H9 (cell line): Measurements from ENCODE around the gene SLC9A9. TPM values are rescaled to one million over a fixed set of nuclear protein-coding genes. Genes with fewer than 3 reads are reported as not detected.

ENCODE experiments used
- DNase-seq: peaks from one replicate; pipeline ENCODE4 v3.0.0-alpha.2; 2017
- H2AFZ ChIP-seq: one replicate; pipeline ENCODE4 v1.6.1; 2013; ENCODE audit warnings: mild to moderate bottlenecking, low read length, control low read depth, moderate library complexity
- H2AK5ac ChIP-seq: 2 replicates; pipeline ENCODE4 v1.6.1; 2013; ENCODE audit warnings: low read length, control low read depth, mixed read lengths; ENCODE audit not compliant: insufficient read length
- H2BK120ac ChIP-seq: one replicate; pipeline ENCODE4 v1.6.1; 2013; ENCODE audit warnings: low read depth, mild to moderate bottlenecking, low read length, control low read depth, inconsistent platforms; ENCODE audit not compliant: poor library complexity, severe bottlenecking
- H2BK12ac ChIP-seq: 2 replicates; pipeline ENCODE4 v1.6.1; 2013; ENCODE audit warnings: low read length, control low read depth, mixed read lengths, low read depth; ENCODE audit not compliant: insufficient read length
- H2BK15ac ChIP-seq: 2 replicates; pipeline ENCODE4 v1.6.1; 2013; ENCODE audit warnings: low read depth, low read length, control low read depth
- H2BK20ac ChIP-seq: one replicate; pipeline ENCODE4 v1.6.1; 2013; ENCODE audit warnings: low read depth, mild to moderate bottlenecking, low read length, control low read depth, inconsistent platforms; ENCODE audit not compliant: poor library complexity, severe bottlenecking
- H2BK5ac ChIP-seq: 2 replicates; pipeline ENCODE4 v1.6.1; 2013; ENCODE audit warnings: low read length, control low read depth, mixed read lengths; ENCODE audit not compliant: insufficient read length
- H3K14ac ChIP-seq: 2 replicates; pipeline ENCODE4 v1.6.1; 2013; ENCODE audit warnings: low read length, control low read depth; ENCODE audit not compliant: insufficient read depth
- H3K18ac ChIP-seq: 2 replicates; pipeline ENCODE4 v1.6.1; 2013; ENCODE audit warnings: low read depth, mild to moderate bottlenecking, mixed read lengths, low read length, control low read depth; ENCODE audit not compliant: insufficient read length
- H3K23ac ChIP-seq: 2 replicates; pipeline ENCODE4 v1.6.1; 2013; ENCODE audit warnings: low read length, control low read depth, mixed read lengths, low read depth; ENCODE audit not compliant: insufficient read length
- H3K23me2 ChIP-seq: 2 replicates; pipeline ENCODE4 v1.6.1; 2013; ENCODE audit warnings: low read depth, mild to moderate bottlenecking, mixed read lengths, low read length, control low read depth; ENCODE audit not compliant: insufficient read length, poor library complexity, severe bottlenecking
- H3K27ac ChIP-seq: 2 replicates; pipeline ENCODE4 v1.5.1; 2013; ENCODE audit warnings: low read length, control low read depth, mixed read lengths, low read depth; ENCODE audit not compliant: insufficient read length
- H3K27me3 ChIP-seq: 2 replicates; pipeline ENCODE4 v1.6.1; 2013; ENCODE audit warnings: low read length, control low read depth, inconsistent platforms; ENCODE audit not compliant: insufficient read depth
- H3K4ac ChIP-seq: 2 replicates; pipeline ENCODE4 v1.6.1; 2013; ENCODE audit warnings: low read depth, mild to moderate bottlenecking, control low read depth, inconsistent platforms, low read length, moderate library complexity
- H3K4me1 ChIP-seq: 2 replicates; pipeline ENCODE4 v1.6.1; 2013; ENCODE audit warnings: low read length, control low read depth, inconsistent platforms; ENCODE audit not compliant: insufficient read depth
- H3K4me2 ChIP-seq: 2 replicates; pipeline ENCODE4 v1.6.1; 2013; ENCODE audit warnings: low read length, control low read depth, mixed read lengths; ENCODE audit not compliant: insufficient read length, insufficient read depth
- H3K56ac ChIP-seq: 2 replicates; pipeline ENCODE4 v1.6.1; 2013; ENCODE audit warnings: low read depth, mild to moderate bottlenecking, mixed read lengths, low read length, control low read depth; ENCODE audit not compliant: insufficient read length
- H3K79me1 ChIP-seq: 2 replicates; pipeline ENCODE4 v1.6.1; 2013; ENCODE audit warnings: low read depth, mild to moderate bottlenecking, moderate library complexity, low read length, control low read depth, inconsistent platforms; ENCODE audit not compliant: insufficient read depth, poor library complexity, severe bottlenecking
- H3K79me2 ChIP-seq: 2 replicates; pipeline ENCODE4 v1.6.1; 2013; ENCODE audit warnings: low read length, control low read depth, inconsistent platforms; ENCODE audit not compliant: insufficient read depth
- H3K9ac ChIP-seq: 2 replicates; pipeline ENCODE4 v1.6.1; 2013; ENCODE audit warnings: low read length, control low read depth, mixed read lengths; ENCODE audit not compliant: insufficient read length; ENCODE audit errors: extremely low read depth
- H3K9me3 ChIP-seq: one replicate; pipeline ENCODE4 v1.6.1; 2013; ENCODE audit warnings: low read depth, low read length, inconsistent platforms; ENCODE audit not compliant: control insufficient read depth
- H3T11ph ChIP-seq: one replicate; pipeline ENCODE4 v1.6.1; 2013; ENCODE audit warnings: mild to moderate bottlenecking, low read length, control low read depth, inconsistent platforms
- H4K20me1 ChIP-seq: one replicate; pipeline ENCODE4 v1.6.1; 2013; ENCODE audit not compliant: control insufficient read depth, insufficient read length, insufficient read depth
- H4K5ac ChIP-seq: 2 replicates; pipeline ENCODE4 v1.6.1; 2013; ENCODE audit warnings: low read depth, mild to moderate bottlenecking, mixed read lengths, low read length, control low read depth; ENCODE audit not compliant: insufficient read length
- H4K8ac ChIP-seq: replicated peaks from 2 replicates; pipeline ENCODE4 v1.6.1; 2013; ENCODE audit warnings: low read length, control low read depth, mixed read lengths, low read depth; ENCODE audit not compliant: insufficient read length
- H4K91ac ChIP-seq: 2 replicates; pipeline ENCODE4 v1.6.1; 2013; ENCODE audit warnings: low read depth, mild to moderate bottlenecking, moderate library complexity, mixed read lengths, low read length, control low read depth; ENCODE audit not compliant: insufficient read length
- H3K27ac Mint-ChIP-seq, 3 experiments: 2 replicates in 2 of 3; 3 replicates in 1 of 3; pipeline ENCODE4 v1.8.0; 2020 to 2021; ENCODE audit warnings: mixed read lengths in 3 of 3, mild to moderate bottlenecking in 1 of 3, moderate library complexity in 1 of 3
- H3K27me3 Mint-ChIP-seq: 2 replicates; pipeline ENCODE4 v1.8.0; 2021; ENCODE audit warnings: low read depth, mild to moderate bottlenecking, moderate library complexity, mixed read lengths
- H3K36me3 Mint-ChIP-seq, 3 experiments: 2 replicates in 2 of 3; 3 replicates in 1 of 3; pipeline ENCODE4 v1.8.0; 2020 to 2021; ENCODE audit warnings: low read depth in 3 of 3, mixed read lengths in 3 of 3; ENCODE audit not compliant: insufficient read depth in 1 of 3
- H3K4me1 Mint-ChIP-seq, 2 experiments: 2 replicates each; pipeline ENCODE4 v1.8.0; 2020; ENCODE audit warnings: mixed read lengths in 2 of 2
- H3K4me3 Mint-ChIP-seq, 2 experiments: 2 replicates in 1 of 2; 3 replicates in 1 of 2; pipeline ENCODE4 v1.8.0; 2020 to 2021; ENCODE audit warnings: mild to moderate bottlenecking in 2 of 2, mixed read lengths in 2 of 2, moderate library complexity in 1 of 2
- H3K9me3 Mint-ChIP-seq, 2 experiments: 2 replicates in 1 of 2; 3 replicates in 1 of 2; pipeline ENCODE4 v1.8.0; 2020; ENCODE audit warnings: mild to moderate bottlenecking in 2 of 2, mixed read lengths in 2 of 2, moderate library complexity in 1 of 2
- WGBS: extraction: QIAGEN DNeasy Blood & Tissue Kit; methylation state at CpG from one replicate; pipeline ENCODE4 v1.1.7; 2013; ENCODE audit warnings: missing lambda C conversion rate, low lambda C conversion rate, mixed read lengths; ENCODE audit not compliant: insufficient read length; ENCODE audit errors: extremely low coverage; 5-methylcytosine and 5-hydroxymethylcytosine counted together
- total RNA-seq: library from RNA; stranded (reverse); gene quantifications from 2 replicates; pipeline ENCODE4 v1.2.1, GENCODE V29; 2021
- TF ChIP-seq, protein P1 (sequence below): fragments of 200-600 bp; sonication (generic); conservative IDR thresholded peaks from 3 replicates; pipeline ENCODE4 v1.8.0; 2021; ENCODE audit warnings: antibody characterized with exemption, mild to moderate bottlenecking

The SLC9A9 gene
- total RNA-seq, 1 experiment from 2014 or later, result 0.35 TPM

- H2AK5ac ChIP-seq, result no peak overlapping the region
- H3K9me3 Mint-ChIP-seq, result peaks cover 0 to under 1% of the 10 kb centered on the region in 2 experiments; a peak in 2 of 5 replicates
- H3K4me2 ChIP-seq, result no peak overlapping the region
- DNase-seq, result no peak
- H2BK20ac ChIP-seq, result no peak overlapping the region
- no peaks in the 10 kb centered on the region for H3K79me1 ChIP-seq
- TF ChIP-seq, protein P1, sequence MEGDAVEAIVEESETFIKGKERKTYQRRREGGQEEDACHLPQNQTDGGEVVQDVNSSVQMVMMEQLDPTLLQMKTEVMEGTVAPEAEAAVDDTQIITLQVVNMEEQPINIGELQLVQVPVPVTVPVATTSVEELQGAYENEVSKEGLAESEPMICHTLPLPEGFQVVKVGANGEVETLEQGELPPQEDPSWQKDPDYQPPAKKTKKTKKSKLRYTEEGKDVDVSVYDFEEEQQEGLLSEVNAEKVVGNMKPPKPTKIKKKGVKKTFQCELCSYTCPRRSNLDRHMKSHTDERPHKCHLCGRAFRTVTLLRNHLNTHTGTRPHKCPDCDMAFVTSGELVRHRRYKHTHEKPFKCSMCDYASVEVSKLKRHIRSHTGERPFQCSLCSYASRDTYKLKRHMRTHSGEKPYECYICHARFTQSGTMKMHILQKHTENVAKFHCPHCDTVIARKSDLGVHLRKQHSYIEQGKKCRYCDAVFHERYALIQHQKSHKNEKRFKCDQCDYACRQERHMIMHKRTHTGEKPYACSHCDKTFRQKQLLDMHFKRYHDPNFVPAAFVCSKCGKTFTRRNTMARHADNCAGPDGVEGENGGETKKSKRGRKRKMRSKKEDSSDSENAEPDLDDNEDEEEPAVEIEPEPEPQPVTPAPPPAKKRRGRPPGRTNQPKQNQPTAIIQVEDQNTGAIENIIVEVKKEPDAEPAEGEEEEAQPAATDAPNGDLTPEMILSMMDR, result no peak
- no peaks in the 10 kb centered on the region for H3K4me1 ChIP-seq
- H3K36me3 Mint-ChIP-seq, result no peaks in the 10 kb centered on the region
- no peak overlapping the region for H2BK12ac ChIP-seq
- no peak overlapping the region for H2BK120ac ChIP-seq
- peaks cover 9 to 11% of the 10 kb centered on the region in 2 experiments for H3K4me1 Mint-ChIP-seq
- H2BK15ac ChIP-seq, result no peak overlapping the region
- no peak overlapping the region for H3K23ac ChIP-seq
- no peaks in the 10 kb centered on the region for H4K20me1 ChIP-seq
- H4K91ac ChIP-seq, result no peak overlapping the region
- H3K27ac Mint-ChIP-seq, result no peak overlapping the region
- no peak overlapping the region for H3K14ac ChIP-seq
- no peak overlapping the region for H3K27ac ChIP-seq
- H3K79me2 ChIP-seq, result no peaks in the 10 kb centered on the region
- WGBS, result no CpG with 5 or more reads among the region's 1 CpG
- H4K8ac ChIP-seq, result no peak overlapping the region
- no peak overlapping the region for H3K9ac ChIP-seq
- H3T11ph ChIP-seq, result no peak overlapping the region
- no peaks in the 10 kb centered on the region for H3K27me3 ChIP-seq
- no peak overlapping the region for H2BK5ac ChIP-seq
- no peak overlapping the region for H2AFZ ChIP-seq
- no peak overlapping the region for H3K56ac ChIP-seq
- H3K4me3 Mint-ChIP-seq, result no peak overlapping the region
- H3K4ac ChIP-seq, result no peak overlapping the region
- H3K23me2 ChIP-seq, result no peaks in the 10 kb centered on the region
- H3K9me3 ChIP-seq, result no peaks in the 10 kb centered on the region
- H3K27me3 Mint-ChIP-seq, result peaks cover 1% of the 10 kb centered on the region; the same call in 1 of the 2 replicates
- no peak overlapping the region for H4K5ac ChIP-seq
- H3K18ac ChIP-seq, result no peak overlapping the region
These were observed 176.6 kb downstream of the SLC9A9 start for GRCh38 chr3:143671626-143672025.
